Right kidney (tissue), 1 donor: ENCODE measurements around the gene DOK5.

Experiments used
- DNase-seq: peaks from one replicate; pipeline ENCODE4 v3.0.0-alpha.2; 2016

Gene DOK5

DNA sequence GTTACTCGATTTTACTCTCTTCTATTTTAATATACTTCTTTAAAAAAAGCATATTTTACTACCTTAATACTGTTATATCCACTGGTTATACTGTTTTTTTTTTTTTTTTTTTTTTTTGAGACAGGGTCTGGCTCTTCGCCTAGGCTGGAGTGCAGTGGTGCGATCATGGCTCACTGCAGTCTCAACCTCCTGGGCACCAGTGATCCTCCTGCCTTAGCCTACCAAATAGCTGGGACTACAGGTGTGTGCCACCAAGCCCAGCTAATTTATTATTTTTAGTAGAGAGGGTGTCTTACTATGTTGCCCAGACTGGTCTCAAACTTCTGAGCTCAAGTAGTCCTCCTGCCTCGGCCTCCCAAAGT lies 170.7 kb downstream of the DOK5 start:
- DNase-seq, result no peak

DNA sequence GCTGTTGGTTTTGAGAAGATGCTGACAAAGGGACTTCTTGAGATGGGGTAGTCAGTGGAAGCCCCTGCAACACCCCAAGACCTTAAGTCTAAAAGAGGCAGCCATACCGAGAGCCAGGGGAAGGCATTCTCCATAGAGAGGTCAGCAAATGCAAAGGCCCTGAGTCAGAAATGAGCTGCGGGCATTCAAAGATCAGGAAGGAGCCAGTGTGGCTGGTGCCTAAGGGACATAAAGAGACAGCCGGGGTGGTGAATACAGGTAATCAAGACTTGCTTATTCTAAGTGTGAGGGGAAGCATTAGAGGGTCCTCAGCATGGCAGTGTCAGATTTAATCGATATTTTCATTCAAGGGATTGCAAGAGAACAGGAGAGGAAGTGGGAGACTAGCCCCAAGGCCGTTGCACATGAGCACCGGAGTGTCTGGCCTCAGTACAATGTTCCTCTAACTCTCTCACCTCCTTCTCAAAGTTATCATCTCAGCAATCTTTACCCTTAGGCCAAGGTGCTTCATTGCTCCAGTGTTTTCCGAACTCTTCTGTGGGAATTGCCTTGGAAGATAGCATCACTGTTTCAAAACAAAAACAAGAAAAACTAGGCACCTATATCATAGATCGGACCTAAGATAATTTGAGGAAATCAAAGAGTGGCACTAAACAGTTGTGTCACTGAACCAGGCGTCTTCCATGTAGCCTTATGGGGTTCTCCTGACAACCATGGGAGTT lies 173.2 kb downstream of the DOK5 start:
- no peak for DNase-seq

DNA sequence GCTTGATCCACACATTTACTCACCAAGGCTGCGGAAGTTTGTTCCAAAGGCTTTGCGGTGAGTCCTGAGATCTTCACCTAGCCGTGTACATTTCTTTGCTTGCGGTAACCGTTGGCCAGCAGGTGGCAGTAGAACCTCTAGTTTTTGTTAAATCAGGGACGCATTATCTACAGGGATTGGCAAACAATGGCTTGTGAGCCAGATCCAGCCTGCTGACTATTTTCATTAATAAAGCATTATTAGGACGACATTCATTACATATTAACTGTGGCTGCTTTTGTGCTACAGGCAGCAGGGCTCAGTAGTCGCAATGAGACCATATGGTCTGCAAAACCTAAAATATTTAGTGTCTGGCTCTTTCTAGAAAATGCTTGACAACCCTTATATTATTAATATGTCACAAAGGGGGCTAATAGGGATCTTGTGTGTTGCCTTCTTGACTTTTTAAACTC lies 174.1 kb downstream of the DOK5 start:
- peak; percentile 46 for DNase-seq

DNA sequence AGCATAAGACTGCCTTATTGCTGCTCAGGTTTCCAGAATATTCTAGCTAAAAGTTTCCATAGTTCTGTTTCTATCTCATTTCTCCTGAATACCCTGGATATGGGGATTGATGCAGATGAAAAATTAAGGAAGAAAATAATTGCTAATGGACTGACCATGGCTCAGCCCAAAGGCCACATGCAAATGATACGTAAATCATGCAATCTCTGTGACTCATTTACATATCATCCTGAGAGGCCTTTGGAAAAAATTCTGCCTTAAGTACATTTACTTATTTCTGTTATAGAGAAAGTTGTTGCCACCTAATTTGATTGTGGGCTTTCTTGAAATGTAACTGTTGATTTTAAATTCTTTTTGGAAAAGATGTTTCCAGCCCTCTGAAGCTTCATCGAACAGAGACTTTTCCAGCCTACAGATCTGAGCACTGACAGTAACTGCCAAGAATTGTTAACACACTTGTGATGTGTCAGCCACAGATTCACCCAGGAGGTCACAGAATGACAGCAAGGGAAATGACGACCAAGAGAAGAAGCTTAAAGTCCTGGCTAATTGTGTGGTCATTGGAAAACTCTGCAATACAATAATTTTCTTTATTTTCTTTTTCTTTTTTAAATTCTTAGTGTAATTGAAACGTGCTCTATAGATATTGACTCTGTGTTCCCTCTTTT lies 174.8 kb downstream of the DOK5 start:
- no peak for DNase-seq

DNA sequence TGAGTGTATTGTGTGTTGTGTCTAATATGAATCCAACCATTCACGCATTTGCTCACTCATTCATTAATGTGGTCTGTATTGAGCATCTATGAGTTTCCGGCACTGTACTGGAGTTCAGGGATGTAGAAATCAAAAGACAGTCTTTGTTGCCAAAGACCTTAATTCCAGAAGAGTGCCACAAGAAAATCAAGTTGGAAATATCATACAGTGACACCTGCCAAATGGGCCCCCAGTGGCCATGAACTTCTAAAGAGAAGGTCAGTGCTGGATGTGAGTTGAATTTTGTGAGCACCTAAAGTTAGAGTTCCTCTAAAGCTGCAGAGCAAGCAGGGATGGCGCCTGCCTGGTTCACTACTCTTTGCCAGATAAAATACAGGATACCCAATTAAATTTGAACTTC lies 175.9 kb downstream of the DOK5 start:
- DNase-seq, result no peak

DNA sequence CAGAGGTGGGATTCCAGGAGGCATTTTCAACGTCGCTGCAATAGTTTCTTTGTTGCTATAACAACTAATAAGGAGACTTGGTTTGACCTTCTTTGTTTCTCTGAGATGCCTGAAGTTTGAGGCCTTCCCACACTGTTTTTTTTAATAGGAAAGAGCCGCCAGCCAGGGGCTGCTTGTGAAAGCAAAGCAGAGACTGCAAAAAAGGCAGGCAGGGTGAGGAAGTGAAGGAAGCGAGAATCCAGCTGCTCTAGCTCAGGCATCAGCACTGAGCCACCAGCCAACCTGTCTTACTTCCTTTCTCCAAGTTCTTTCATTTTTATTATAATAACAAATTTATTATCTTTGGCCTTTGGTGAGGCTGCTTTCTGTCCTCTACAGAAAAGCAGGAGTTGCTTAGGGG lies 179.1 kb downstream of the DOK5 start:
- DNase-seq, result no peak

DNA sequence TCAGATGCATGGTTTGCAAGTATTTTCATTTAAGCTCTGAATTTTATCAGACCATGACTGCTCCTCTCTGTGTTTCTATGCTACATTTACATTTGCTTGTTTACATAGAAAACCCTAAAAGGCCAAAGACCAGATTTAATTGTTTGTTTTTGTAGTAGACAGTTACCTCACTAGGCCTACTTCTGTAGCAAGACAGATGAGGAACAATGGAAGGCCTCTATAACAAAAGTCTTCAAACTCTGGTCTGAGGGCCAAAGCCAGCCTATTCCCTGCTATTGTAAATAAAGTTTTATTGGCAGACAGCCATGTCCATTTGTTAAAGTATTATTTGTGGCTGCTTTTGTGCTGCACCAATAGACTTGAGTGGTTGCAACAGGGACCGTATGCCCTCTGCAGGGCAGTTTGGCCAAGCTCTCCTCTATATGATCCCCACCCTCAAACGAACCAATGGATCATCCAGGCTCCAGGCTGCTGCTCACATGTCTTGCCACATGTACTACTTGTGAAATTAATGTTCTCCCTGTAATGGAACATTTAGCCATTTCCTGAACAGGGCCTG lies 182.0 kb downstream of the DOK5 start:
- DNase-seq, result no peak

DNA sequence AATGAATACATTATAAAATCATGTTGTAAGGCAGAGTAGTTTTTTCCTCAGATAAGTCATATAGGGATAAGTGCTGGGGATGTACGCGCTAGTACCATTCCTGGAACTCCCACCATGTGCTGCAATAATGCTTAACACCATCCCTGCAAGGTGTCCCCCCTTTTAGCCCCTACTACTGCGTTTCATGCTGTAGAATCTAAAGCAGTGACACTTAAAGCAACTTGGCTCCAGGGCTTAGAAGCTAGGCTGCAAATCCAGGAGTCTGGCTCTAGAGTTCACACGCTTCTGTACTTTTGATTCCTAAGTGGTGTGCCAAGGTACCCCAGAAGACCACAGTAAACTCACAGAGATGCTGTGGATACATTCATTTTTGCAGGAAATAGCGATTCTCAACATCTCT lies 183.1 kb downstream of the DOK5 start:
- no peak for DNase-seq

DNA sequence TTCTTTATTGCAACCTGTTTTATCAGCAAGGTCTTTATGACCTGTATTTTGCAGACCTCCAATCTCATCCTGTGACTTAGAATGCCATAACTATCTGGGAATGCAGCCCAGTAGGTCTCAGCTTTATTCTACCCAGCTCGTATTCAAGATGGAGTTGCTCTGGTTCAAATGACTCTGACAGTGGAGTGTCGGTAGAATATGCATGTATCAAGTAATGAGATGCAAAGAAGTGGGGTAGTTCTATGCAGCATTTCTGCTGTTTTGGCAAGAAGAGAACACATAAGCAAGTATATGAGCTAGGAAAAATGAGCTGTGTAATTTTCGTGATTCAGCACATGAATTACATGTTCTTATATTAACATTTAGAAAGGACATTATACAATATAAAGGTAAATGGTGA lies 185.9 kb downstream of the DOK5 start:
- DNase-seq, result no peak

DNA sequence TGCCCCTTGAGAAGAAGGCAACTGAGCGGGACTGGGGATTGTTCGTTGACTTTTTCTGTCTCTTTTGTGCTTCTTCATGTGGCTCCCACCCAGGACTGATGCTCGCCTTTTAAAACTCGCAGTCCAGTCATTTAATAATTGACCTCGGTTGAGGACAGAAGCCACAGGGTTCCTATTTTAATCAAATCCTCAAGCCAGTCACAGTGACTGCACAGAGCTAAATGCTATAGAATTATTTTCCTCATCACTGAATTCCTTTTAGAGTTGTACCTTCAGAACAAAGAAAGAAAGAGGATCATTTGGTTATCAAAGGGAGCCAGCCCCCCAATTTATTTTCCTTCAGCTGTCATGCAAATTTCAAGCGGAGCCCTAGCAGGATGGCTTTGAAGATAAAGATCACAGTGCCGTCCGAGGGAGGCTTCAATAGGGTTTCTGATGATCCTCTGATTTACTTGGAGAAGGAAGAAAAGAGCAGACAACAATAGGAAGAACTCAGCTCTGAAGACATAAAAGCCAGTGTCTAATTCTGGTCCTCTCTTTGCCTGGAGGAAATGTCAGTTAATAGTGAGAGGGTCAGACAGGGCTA lies 186.6 kb downstream of the DOK5 start:
- DNase-seq, result no peak

DNA sequence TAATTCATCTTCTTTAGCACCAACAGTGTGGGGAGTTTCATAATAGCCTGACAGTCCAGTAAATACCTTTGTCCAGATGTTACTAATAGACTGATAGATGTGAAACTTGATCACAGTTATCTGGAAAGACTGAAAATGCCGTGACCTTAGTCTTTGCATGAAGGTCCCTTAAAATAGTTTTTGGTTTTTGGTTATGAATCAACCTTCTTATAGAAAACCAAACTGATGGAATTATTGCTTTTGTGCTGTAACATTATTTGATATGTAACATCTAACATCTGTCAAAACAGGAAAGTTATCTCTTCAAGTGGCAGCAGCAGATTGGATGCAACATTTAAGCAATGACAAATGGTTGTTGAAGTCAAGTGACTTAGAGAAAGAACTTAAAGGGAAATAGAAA lies 190.4 kb downstream of the DOK5 start:
- no peak for DNase-seq

DNA sequence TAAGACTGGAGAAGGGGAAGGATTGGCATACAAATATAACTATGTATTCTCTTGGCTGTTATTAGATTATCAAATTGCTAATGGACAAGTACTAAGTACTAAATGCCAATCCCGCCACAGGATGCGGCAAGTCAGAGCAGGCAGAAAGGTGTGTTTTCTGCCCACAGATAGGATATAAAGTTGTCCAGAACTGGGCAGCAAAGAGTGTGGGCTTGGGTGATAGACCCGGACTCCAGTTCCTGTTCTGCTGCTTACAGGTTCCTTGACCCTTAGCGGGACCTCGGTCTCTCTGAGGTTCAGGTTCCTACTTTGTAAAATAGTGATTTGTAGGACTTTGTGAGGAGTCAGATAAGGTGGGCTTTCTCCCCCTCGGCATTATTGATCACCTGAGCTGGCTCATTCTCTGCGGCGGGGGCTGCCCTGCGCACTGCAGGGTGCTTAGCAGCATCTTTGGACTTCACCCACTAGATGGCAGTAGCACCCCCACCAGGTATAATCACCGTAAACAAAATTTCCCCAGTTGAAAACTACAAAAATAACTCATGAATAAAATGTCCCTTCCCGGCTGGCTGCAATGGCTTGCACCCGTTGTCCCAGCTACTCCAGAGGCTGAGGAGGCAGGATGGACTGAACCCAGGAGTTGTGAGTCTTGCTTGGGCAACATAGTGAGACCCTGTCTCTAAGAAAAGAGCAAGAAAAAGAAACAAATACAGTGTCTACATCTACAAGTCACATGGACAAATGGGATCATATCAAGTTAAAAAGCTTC lies 193.1 kb downstream of the DOK5 start:
- DNase-seq, result peak; percentile 39

DNA sequence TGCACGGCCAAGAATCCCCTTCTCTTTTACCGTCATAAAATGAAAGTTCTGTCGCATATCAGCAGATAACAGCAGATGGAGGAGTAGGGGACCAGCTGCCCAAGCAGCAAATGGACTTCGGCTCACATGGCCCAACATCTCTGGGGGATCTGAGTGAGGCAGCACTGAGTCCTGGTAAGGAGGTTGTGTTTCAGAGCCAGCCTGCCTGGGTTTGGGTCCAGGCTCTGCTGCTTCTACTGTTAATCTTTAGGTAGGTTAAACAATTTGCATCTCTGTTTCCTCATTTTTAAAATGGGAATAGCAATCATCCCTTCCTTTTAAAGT lies 193.6 kb downstream of the DOK5 start:
- no peak for DNase-seq

DNA sequence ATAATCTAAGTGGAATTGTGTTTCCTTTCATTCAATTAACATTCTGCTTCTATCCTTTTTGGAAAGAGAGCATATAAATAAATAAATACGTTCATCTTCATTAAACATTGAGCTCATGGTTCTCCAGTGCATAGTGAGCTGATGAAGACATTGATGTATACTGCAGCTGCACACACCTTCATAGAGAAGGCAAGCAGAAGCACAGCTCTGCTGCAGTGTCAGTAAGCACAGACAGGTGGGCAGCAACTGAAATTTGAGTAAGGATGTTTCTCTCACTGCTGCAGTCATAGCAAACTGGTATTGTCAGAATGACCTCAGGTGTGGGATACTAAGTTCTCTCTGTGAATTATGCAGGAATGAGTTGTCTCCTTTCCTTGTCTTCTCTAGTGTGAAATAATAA lies 202.9 kb downstream of the DOK5 start:
- no peak for DNase-seq

DNA sequence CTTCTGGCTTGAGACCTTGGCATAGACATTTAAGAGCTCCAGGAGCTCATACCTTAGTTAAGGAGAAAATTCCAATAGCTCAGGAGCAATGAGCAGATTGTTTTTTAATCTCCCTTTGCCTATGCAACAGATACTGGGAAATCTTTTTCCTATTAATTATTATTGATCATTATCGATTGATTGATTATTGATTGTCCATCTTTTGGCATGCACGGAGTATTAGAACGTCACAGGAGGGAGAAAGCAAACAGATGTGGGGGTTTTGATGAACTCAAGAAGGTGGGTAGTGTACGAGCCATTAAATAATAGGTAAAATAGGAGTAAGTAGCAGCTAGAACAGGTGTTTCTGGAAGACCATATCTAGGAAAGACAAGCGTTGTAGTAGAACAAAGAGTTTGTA lies 205.0 kb downstream of the DOK5 start:
- no peak for DNase-seq

DNA sequence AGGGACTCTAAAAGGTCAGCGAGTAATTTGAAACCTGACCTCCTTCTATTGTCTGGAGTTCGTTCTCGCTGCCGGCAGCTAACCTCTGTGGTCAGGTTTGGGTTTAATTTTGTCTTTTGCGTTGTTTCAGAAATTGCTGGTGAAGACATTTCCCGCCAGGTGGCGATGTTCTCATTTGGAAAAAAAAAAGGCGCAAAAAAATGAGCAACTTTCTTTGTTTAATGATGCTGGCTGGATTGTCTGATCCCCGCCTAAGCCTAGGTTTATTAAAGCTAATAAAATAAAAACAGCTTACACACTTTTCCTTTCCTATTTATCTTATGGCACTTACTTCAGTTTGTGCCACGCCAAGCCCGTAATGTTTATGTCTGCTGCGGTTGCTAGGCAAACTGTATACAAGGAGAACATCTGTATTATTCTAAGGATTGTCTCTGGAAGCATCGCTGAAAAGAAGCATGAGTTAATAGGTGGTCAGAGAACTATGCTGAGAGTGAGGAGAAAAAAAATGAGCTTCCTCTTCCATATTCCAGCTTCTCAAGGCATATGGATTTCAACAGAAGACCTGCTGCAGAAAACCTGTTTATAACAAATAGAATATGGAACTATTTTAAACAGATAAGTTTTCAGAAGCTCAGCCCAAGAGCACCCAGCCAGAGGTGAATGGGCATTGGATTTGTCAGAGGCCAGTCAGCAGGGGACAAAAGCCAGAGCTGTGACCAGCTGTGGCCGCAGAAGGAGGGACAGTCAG lies 205.7 kb downstream of the DOK5 start:
- DNase-seq, result peak; percentile 61

DNA sequence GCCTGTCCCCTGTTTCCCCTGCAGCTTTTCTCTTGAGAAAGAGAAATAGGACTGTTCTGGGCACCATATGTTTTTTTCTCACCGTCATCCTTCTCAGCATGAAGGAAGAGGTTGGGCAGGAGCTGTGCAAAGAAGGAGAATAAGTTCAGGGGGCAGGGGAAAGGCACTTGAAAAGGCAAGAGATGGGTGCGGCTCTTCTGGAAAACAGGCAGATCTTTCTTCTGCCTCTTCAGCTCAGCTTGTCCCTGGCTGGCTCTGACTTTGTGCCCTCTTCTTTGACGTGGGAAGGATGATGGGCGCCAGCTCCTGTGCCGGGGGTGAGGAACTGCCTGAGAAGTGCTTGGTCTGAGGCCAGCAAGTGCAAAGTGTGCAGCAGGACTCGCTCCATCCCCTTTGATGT lies 206.5 kb downstream of the DOK5 start:
- DNase-seq, result no peak

DNA sequence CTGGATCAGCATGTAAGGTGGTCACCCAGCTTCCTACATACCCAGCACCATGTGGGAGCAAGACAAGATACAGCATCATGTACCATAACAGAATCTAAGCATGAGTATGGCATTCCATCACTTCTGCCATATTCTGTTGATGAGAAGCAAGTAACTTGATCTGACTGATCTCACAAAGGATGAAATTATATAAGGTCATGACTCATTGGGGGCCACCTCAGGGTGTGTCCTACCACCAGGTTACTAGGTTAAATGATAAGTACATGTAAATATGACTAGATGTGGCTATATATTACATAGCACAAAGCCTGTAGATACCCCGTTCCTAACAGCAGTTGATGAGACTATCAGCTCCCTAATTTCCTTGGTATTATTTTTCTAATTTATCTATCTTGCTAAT lies 213.1 kb downstream of the DOK5 start:
- DNase-seq, result no peak

DNA sequence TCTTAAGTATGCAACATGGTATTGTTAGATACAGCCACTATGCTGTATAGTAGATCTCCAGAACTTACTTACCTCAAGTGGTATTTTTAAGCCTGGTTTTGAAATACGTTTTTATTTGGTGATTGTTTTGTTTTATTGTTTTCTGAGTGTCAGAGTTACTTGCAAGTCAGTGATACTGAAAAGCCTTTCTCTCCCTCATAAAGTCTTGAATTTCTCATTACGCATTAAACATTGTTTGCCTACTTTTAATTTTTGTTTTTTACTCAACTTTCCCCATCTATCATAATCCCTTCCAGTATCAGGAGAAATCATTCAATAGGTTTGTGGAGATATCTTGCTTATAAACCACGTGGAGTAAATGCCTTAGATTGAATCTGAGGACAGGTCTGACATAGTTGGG lies 214.9 kb downstream of the DOK5 start:
- DNase-seq, result no peak

DNA sequence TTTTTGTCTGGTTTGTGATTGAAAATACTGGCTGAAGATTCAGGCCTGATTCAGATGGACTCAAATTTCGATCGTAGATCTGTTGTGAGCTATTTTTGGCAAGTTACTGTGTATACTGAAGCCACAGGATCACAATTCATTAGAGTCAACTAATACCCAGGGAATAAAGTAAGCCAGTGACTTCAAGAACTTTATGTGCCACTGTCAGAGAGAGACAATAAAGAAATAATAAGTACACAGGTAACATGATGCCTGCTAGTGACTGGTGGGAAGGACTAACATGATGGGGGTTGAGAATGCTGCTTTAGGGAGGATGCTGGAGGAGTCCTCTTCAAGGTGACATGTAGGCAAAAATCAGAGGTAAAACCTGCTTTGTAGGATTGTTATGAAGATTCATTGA lies 215.9 kb downstream of the DOK5 start:
- no peak for DNase-seq

DNA sequence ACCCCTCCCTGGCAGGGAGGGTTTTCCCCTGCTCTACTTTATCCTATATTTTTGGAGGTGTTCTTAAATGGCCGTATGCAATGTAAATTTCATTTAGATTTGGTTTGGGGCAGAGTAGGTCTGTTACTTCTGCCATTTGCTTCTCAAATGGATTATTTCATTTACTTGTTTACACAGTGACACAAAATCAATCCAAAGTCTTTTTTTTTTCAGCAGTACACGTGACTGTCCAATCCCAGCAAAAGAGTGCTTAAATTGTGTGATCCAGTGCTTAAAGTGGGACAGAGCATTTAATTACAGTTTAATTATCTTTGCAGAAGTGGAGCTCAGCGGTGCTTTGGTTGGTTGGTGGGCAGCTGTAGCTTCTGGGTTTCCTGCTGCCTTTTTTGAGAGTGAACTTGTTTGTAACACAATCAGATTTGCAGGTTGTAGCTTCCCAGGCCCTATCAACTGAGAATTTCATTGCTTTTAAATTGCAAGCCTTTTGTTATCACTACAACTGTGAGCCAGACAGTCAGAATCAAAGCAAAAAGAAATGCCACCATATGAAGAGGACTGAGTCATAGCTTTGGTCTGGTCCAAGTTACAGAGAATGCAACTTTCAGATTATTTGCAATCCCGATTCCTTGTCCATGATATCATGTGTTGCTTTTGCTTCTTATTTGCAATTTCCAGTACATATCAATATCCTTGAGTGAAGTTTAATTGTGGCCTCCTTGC lies 216.9 kb downstream of the DOK5 start:
- DNase-seq, result no peak

DNA sequence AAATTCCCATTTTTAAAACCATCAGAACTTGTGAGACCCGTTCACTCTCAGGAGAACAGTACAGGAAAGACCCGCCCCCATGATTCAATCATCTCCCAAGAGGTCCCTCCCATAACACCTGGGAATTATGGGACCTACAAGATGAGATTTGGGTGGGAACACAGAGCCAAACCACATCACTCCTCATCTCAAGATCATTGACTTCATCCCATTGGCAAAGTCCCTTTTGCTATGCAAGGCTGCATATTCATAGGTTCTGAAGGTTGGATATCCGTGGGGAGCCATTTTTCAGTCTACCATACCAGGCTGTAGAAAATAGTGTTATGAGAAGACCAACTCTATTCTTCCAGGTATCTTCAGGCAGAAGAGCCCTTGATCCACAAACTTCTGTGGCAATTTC lies 219.1 kb downstream of the DOK5 start:
- DNase-seq, result no peak
